Renal pelvis (tissue), 4 donors: ENCODE data around the gene SLC25A21. TPM values are rescaled to one million over a fixed set of nuclear protein-coding genes. Genes with fewer than 3 reads are reported as not detected.
"Not testable (repeated sequence)": the region's sequence is repeated elsewhere in the genome, so short reads cannot be mapped to it uniquely, and the experiment has no call there.

ENCODE experiments used
- DNase-seq: peaks from one replicate; pipeline ENCODE4 v3.0.0-alpha.2; 2013
- polyA plus RNA-seq, 3 donors: library from polyadenylated mRNA; unstranded; fragments of 120-200 nt; gene quantifications; one replicate each; pipeline ENCODE4 v1.2.1, GENCODE V29; 2013; ENCODE audit not compliant: insufficient read length in 3 of 3

SLC25A21 gene
- polyA plus RNA-seq, 3 donors = 3.3 to 4.3 (median 3.3) TPM

GRCh38 chr14:36827861-36828260 is 344.5 kb downstream of the SLC25A21 start:
- DNase-seq = no peak

DNA sequence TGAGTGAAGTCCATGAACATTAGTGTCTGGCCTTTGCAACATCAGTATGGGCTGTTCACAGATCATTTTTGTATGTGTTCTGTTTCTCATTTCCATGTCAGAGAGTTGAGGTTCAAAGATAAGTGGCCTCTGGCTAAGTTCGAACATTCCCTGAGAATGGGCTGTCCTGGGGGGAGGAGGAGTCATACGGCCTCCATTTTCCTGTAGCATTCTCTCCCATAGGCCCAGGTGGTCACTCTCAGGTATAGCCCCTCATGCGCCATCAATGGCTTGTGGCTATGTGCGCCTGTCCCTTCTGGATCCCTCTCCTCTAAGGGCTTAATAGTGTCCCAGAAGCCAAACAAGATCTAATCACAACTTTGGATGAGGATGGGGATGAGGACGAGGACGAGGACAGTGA is 345.8 kb downstream of the SLC25A21 start:
- DNase-seq = no peak

DNA sequence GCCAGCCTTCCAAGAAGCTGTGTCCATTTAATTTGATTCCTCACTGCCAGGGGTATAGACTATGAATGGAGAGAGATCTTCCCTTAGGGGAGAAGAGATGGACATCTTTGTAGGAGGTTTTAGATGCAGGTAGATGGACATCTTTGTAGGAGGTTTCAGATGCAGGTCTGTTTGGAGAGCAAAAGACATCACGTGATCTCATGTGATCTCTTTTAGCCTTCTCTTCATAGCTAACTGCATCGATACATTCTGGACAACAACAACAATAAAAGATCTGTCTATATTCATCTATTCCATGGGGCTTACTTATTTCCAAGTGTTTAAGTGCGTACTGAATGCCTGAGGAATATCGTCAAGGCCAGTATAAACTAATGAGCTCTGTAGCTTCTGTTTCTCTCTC is 347.6 kb downstream of the SLC25A21 start:
- DNase-seq = no peak

DNA sequence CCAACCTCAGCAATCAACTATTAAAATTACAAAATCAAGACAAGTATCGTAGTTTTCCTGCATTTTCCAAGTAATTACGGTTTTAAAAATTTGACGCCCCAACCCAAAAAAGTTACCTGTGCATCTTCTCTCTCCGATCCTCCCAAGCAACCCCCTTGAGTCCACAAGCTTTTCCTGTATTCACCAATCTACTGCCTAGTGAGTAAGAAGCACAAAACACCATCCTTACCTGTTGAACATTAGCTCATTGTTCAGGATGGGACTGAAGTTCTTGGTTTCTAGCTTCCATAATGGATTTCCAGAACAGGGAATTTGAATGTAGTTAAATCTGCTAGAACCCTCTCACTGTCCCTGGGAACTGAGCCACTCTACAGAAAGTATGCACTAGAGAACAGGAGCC is 348.8 kb downstream of the SLC25A21 start:
- no peak for DNase-seq

- no peak for DNase-seq
These were observed 349.7 kb downstream of the SLC25A21 start for GRCh38 chr14:36822685-36823084.

DNA sequence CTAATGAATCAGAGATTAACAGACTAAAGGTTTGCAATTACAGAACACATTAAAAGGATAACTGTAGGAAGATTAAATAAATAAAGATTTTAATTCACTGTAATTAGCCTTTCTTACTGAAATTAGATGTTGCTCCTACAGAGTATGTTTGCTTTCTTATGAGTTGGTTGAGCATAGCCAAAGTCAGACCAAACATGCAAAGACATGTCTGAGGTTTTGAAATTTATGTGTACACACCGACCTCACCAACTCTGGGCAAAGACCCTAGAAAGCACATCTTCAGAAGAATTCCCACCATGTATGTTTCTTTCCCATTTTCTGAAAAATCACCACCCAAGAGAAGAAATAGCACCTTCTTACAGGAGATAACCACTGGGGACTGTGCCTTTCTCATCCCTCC is 351.5 kb downstream of the SLC25A21 start:
- no peak for DNase-seq

GRCh38 chr14:36820111-36820709 is 352.2 kb downstream of the SLC25A21 start:
- no peak for DNase-seq

DNA sequence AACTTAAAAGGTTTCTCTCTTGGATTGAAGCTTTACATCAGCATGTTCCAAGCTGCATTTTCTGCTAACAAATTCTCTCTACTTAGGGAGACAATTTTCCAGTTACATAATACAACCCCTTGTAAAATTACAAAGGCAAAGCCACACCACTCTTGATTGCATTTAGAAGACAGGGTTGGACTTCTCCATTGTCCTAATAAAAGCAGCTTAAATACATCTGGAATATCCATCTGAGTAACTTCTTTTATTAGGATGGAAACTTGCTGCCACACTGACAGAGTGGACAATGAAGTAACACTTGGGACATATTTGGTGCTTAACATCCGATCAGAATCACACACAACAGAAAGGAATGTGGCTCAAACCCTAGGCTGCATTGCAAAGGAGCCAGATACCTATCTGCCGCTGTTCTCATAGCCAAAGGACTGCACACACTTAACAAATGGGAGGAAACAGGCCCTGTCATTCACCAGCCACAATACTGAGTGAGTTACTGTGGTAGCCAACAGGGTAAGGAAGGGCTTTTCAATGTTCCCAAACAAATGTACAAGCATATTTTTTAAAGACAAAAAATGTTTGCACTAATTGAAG is 353.5 kb downstream of the SLC25A21 start:
- DNase-seq = no peak

DNA sequence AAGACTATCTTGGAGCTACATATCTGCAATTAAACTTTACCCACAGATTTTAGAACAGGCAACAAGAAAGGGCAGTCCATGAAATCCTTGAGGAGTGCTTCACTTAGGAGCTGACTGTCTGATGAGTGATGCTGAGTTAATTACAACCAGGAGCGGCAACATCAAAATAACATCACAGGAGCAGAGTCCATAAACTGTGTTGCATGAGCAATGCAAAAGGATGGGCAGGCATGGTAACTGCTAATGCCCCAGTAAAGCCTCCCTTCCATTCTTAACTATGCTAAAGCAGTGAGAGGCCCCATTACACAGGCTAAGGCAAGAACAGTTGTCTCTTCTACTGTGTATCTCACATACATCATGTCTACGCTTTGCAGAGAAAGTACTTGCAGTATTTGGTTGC is 354.2 kb downstream of the SLC25A21 start:
- no peak for DNase-seq

DNA sequence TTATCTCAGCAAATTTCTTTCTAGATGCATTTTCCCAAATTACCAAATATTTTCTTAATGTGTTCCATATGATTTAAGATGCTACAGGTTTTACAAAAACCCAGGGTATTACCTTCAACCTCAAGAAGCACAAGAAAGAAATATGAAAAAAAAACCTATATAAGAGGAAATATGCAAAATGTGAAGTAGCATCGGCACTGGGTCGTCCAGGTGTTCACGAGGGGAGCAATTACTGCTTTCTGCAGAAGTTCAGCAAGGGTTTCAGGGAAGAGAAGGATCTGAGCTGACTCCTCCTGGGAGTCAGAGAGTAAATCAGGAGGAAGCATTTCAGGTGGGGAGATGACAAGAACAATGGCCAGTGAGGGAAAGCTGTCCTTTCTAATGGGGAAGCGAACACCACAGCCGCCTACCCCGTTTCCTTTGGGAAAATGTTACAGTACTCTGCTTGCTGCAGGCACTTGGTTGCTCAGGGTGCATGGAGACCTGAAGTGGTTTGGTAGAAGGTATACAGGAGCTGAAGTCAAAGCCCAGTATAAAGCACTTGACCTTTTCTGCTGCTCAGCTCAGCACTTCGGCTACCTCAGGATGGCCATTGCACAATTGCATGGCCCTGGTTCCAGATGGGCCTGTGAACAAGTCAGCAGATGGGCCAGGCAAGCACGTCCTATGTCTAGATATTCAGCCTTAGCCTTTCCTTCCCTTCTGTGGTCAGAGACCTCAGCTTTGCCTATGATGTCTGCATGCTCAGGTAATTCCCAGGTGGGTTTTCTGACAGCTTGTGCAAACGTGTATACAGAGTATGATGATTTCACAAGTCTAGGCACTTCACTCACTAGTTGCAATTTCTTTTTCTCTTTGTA is 355.1 kb downstream of the SLC25A21 start:
- no peak for DNase-seq

- DNase-seq = no peak
These were observed 355.9 kb downstream of the SLC25A21 start for GRCh38 chr14:36816481-36816880.

DNA sequence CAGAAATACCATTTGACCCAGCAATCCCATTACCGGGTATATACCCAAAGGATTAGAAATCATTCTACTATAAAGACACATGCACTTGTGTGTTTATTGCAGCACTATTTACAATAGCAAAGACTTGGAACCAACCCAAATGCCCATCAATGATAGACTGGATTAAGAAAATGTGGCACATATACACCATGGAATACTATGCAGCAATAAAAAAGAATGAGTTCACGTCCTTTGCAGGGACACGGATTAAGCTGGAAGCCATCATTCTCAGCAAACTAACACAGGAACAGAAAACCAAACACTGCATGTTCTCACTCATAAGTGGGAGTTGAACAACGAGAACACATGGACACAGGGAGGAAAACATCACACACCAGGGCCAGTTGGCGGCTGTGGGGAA is 357.6 kb downstream of the SLC25A21 start:
- DNase-seq = not testable (repeated sequence)

- DNase-seq = no peak
These were observed 362.2 kb downstream of the SLC25A21 start for GRCh38 chr14:36810209-36810608.

DNA sequence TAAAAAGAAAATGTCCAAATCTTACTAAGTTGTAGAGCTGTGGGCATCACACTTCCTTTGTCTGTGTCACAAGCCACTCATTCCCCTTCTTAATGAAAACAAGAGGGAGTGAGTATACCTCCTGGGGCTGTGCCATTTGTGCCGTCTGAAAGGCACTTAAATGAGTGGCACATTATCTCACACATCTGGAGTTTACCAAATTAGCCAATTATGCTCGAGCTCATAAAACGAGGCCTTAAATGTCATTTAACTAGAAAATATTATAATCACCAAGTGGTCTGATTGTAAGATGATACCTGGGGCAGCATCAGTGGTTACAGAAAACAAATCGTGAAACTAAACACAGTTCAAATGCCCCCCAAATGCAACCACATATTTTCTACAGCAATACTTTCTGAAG is 364.7 kb downstream of the SLC25A21 start:
- DNase-seq = no peak

DNA sequence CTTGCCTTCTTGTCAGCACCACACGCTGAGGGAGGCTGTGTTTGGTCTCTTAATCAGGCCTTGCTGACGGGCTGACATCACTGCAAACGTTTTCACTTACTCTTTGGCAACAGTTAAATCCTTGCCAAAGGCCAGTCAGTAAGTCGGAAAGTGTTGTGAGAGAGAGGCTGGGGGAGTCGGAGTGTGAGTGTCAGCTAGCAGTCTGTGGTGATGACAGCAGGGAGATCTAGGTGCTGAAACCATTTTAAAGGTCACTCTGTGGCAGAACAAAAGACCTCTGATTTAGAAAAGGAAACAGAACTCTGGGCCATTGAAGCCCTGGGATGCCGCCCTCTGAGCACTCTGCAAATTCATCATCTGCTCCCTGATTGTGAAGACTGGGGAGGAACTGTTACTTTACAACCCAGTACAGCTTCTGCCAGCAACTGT is 367.3 kb downstream of the SLC25A21 start:
- DNase-seq = peak; percentile 12

GRCh38 chr14:36797634-36798033 is 374.8 kb downstream of the SLC25A21 start:
- no peak for DNase-seq

- DNase-seq = no peak
These were observed 381.0 kb downstream of the SLC25A21 start for GRCh38 chr14:36791402-36791801.

- DNase-seq = no peak
These were observed 386.9 kb downstream of the SLC25A21 start for GRCh38 chr14:36785511-36785910.

- no peak for DNase-seq
These were observed 387.9 kb downstream of the SLC25A21 start for GRCh38 chr14:36784541-36784940.

DNA sequence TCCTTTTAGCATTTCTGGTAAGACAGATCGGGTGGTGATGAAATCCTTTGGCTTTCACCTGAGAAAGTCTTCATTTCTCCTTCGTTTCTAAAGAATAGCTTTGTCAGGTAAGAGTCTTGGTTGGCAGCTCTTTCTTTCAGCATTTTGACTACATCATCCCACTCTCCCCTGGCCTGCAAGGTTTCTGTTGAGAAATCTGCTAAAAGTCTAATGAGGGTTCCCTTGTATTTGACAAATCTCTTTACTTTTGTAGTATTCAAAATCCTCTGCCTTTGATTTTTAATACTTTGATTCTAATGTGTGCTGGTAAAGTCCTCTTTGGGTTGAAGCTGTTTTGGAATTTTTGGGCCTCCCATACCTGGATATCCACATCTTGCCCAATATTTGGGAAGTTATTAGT is 390.5 kb downstream of the SLC25A21 start:
- no peak for DNase-seq

GRCh38 chr14:36773558-36773957 is 398.8 kb downstream of the SLC25A21 start:
- no peak for DNase-seq

DNA sequence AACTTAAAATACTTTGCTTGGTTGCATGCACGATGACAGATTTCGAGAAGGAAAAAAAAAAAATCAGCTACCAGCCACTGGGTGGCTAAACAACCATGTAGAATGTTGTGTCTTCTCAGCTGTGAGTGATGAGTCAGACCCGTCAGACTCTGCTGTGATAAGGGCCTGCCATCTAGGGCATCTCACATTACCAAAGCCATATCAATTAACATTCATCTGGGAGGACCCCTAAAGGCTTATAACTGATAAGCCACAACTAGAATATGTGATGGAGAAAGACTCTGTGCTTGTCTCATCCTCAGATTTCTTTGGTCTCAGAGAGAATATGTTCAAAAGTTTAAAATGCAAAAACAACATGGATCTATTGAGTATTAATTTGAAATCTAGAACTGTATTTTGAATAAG is 399.3 kb downstream of the SLC25A21 start:
- no peak for DNase-seq

DNA sequence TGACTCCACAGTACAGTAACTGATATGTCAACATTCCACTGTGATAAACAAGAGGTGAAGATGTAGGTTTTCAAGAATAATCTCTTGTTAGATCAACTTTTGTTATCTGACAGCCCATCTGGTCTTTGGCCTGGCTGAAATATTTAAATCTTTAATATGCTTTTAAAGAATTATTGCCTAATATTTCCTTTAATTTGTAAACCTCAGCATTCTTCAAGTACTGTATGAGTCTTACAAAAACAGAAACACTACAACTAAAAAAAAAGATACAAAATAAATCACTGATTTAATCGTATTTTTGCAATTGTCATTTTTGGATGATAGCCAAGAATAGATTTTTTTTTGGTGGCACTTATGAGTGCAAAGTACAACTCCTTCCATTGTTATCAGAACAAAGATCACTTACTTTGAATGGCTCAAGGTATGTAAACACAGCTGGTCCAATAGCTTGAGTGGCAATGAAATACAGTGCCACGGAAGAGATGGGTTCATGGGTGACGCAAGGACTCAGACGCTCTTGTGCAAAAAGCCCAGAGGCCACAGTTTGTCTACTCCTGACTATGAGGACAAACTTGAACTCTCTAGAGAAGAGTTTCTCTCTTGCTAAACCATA is 401.3 kb downstream of the SLC25A21 start:
- no peak for DNase-seq
